HG03095 (cell line): Measurements from ENCODE around the gene SIRT2.
"Not testable (repeated sequence)": the region's sequence is repeated elsewhere in the genome, so short reads cannot be mapped to it uniquely, and the experiment has no call there.

ENCODE experiments used
- ATAC-seq: cut with Tn5 transposase; IDR thresholded peaks from one replicate; pipeline ENCODE4 v1.9.1; 2021; ENCODE audit warnings: moderate library complexity; ENCODE audit not compliant: unreplicated experiment

Gene SIRT2

DNA sequence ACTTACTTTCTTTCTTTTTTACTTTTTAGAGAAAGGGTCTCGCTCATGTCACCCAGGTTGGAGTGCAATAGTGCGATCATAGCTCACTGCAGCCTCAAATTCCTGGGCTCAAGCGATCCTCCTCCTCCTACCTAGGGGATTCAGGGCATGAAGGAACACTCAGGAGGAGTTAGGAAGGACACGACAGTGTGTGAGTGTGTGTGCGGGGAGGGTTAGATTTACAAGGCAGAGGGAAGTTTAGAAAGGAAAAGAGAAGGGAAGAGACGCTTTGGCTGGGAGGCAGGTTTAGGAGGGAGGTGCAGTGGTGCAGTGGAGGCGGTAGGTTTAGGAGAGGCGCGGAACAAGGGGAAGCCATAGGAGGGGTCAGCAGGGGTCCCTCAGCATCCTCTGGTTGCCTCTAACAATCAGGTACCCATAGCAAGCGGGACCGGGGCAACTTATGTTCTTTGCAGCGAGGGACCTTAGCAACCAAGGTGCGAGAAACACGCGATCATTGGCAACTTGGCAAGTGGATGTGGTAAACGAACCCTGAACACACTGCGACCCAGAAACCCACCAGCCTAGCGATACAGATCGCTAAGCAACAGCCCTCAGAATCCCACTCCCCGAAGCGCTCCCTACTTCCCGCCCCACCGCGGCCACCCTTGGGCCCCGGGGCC is 501 bp downstream of the SIRT2 start:
- no peak for ATAC-seq

DNA sequence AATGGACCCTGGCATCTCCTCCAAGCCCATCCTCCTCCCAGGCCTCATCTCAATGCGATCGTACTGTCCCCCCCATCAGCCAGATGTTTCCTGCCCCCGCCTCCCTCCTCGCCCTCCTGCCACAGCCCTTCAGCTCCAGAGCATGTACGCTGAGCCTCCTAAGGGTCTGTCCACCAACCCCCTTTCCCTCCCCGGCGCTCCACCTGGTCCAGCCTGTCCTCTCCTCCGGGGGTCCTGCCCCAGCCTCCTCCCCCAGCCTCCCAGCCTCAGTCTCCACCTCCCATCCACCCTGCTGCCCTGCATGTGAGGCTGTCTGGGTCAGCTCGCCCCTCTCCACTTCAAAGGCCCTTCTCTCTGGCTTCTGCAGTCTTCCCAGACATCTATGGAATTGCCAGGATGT is 4.5 kb downstream of the SIRT2 start:
- no peak for ATAC-seq

DNA sequence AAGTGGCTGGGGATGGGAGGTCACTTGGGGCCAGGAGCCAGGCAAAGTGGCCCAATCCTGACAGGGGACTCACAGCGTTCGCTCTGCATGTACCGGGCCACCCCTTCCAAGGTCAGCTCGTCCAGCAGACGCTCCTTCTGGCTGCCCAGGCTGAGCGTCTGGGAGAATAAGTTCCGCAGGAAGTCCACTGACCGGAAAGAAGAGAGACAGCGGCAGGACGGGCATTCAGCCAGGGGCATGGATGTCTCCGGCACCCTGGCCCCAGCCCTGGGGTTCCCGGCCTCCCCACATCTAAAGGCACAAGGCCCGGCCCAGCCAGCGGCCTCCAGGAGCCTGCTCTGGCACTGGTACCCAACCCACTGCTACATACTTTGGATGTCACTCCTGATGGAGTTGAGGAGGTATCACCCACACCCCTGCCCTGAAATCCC is 6.1 kb downstream of the SIRT2 start:
- ATAC-seq, result no peak

DNA sequence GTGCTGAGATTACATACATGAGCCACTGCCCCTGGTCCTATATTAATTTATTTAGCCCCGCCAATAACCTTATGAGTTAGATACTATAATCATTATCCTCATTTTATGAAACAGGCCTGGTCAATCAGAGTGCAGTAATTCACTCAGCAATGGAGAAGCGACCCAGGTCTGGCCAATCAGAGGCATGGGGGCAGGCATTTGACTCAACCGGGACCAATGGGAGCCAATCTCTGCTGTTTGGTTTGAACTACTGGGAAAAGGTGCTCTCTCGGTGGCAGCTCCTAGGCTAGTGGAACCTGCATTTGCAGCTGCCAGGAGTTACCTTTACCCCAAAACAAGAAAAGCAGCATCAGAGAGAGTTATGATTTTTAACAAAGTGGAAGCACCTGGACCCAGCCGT is 6.6 kb downstream of the SIRT2 start:
- ATAC-seq, result no peak

GRCh38 chr19:38891771-38892170 is 7.6 kb downstream of the SIRT2 start:
- ATAC-seq, result no peak

- no peak for ATAC-seq
Measured at GRCh38 chr19:38890686-38891085, 8.7 kb downstream of the SIRT2 start.

GRCh38 chr19:38889803-38890202 is 9.6 kb downstream of the SIRT2 start:
- no peak for ATAC-seq

DNA sequence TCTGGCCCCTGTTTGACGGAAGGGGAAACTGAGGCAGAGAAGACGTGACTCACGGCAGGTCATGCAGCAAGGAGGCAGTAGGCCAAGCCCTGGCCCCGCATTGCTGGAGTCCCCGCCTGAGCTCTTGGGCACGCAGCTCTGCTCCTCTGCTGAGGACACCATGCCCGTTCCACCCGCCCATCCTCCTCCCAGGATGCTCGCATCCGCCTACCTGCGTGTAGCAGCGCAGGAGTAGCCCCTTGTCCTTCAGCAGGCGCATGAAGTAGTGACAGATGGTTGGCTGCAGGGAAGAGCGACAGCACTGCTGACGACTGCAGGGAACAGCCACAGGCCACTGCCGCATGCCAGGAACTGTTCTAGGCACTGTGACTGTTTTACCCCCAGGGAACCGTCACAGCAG is 10.5 kb downstream of the SIRT2 start:
- no peak for ATAC-seq

GRCh38 chr19:38884691-38885090 is 14.7 kb downstream of the SIRT2 start:
- ATAC-seq, result not testable (repeated sequence)

DNA sequence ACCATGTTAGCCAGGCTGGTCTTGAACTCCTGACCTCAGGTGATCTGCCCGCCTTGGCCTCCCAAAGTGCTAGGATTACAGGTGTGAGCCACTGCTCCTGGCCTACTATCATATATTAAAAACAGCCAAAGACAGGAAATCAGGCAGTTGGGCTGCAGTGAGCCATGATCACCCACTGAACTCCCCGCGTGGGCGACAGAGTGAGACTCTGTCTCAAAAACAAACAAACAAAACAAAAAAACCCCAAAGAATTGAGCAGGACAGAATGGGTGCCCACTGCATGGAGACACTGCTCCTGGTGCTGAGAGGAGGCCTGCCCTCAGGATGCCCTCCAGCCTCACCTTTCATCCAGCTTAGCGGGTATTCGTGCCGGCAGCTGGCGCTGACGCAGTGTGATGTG is 16.1 kb downstream of the SIRT2 start:
- no peak for ATAC-seq

- ATAC-seq, result no peak
Measured at GRCh38 chr19:38880882-38881609, 18.4 kb downstream of the SIRT2 start.

- ATAC-seq, result no peak
Measured at GRCh38 chr19:38880076-38880881, 19.1 kb downstream of the SIRT2 start.

GRCh38 chr19:38879400-38879751 is 20.0 kb downstream of the SIRT2 start:
- ATAC-seq, result no peak

DNA sequence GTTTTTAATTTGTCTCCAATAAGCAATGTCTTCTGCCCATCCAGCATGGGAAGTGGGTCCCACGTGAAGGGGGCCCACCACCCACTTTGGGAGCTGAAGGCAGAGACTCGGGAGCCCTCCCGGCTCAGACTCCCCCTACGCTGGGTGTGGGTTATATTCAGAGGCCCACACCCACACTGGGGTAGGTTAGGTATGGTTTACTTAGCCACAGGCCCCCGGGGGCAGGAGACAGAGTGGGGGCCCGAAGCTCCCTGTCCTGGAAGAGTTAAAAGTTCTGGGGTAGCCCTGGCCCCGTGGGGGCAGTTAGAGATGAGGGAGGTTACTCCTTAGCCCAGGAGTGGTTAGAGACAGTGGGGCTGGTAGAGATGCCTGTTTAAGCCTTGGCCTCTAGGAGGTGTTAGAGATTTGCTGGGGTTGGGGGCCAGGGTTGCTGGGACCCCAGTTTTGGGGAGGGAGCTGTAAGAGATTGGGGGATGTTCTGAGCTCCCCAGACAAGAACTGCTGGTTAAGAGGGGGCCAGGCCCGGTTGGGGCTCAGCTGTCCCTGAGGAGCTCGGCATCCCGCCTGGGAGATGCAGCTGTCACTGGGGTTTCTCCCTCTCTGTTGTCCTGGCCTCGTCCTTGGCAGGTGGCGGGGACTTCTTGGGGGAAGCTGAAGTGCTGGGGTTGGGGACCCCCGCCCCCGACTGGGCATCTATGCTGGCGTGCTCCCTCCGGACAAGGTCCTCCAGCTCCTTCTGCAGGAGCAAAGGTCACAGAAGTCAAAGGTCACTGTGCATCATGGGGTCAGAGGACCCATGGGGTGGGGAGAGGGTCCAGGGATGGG is 20.6 kb downstream of the SIRT2 start:
- no peak for ATAC-seq

- no peak for ATAC-seq
Measured at GRCh38 chr19:38877781-38878574, 21.4 kb downstream of the SIRT2 start, which contains the start of gene RINL. TSS of gene RINL (minus strand) at chr19:38878275. CDS start at chr19:38876742, 1,533 bp downstream.

DNA sequence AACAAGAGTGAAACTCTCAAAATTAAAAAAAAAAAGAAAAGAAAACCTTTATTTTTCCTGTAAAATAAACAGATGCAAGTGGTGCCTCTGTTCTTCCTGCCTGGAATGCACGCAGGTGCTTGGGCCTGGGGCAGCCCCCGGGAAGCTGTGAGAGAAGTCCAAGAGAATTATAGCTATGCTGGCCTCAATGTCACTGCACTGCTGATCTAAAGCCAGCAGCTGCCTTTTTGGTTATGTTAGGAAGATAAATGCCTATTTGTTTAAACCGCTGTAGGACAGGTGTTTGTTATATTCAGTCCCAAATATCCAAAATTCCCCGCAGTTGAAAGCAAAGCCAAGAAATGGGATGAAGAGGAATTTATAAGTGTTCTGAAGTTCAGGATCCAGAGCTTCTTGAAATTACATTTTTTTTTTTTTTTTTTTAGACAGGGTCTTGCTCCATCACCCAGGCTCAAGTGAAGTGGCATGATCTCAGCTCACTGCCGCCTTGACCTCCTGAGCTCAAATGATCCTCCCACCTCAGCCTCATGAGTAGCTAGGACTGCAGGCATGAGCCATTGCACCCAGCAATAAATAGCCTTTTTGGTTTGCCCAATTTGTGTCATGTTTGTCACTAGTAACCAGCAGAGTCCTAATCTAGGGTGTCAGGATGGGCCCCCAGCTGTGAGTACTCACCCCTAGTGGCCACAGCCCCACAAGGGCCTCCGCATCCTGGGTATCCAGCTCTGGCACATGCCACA is 23.6 kb downstream of the SIRT2 start:
- ATAC-seq, result no peak

- ATAC-seq, result not testable (repeated sequence)
Measured at GRCh38 chr19:38873400-38873799, 26.0 kb downstream of the SIRT2 start.

GRCh38 chr19:38870612-38871011 is 28.8 kb downstream of the SIRT2 start:
- no peak for ATAC-seq

DNA sequence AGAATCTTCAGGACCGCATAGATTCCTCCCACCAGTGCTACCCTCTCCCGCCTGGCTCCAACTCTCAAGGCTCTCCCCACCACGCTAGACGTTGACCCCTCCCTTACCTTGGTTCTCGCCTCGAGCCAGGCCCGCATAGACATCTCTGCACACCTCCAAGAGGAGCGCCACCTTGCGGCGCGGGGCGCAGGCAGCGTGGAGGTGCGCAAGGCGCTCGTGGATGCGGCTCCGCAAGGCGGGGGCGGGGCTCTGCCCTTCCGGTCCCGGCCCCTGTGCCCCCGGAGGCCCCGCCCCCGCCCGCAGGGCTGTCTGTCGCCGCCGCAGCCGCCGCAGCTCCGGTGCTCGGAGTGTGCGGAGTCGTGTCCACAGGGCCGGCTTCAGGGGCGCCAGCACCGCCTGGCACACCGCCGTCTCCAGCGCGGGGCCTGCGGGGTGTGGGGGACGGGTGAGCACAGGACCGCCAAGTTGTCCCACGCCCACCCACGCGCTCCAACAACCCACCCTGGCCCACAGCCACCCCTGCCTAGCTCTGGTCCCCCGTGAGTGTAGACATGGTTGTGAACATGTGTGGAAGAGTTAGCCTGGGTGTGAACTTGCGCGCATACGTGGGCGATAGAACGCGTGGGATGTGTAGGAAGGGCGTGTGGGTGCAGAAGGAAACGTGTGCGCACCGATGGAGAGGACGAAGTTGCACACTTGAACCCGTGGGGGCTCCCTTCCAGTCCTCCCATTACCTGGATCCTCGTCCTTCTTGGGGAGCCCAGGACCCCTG is 29.4 kb downstream of the SIRT2 start:
- peak; percentile 58 for ATAC-seq
